Measurements from ENCODE around the gene SLAMF1.
"Not testable (repeated sequence)": the region's sequence is repeated elsewhere in the genome, so short reads cannot be mapped to it uniquely, and the experiment has no call there.

SLAMF1 gene

GRCh38 chr1:160665330-160666078, 18.7 kb upstream of the SLAMF1 start:
- DNase-seq (ENCODE audit: low read depth in 2 of 2): no peak

DNA sequence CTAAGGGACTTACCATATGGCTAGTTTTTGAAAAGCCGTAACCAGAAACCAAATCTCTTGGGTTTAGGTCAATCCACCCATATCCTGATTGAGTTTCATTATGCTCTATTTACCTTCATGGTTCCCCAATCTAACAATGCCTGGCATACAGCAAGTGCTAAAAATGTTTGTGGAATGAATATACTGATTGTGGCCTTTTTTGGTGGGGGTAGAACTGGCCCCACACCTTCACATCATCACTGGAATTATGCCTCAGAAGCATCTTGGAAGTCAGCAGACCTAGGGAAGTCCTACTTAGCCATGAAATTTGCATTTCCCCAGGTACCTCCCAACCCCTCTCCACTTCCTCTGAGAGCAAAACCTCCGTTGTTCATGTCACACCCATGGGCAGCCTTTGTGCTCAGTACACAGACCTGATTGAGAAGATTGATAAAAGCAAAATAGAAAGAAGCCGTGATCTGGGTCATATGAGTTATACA, 17.8 kb upstream of the SLAMF1 start:
- DNase-seq (ENCODE audit: low read depth in 2 of 2): no peak

GRCh38 chr1:160662910-160663309, 16.1 kb upstream of the SLAMF1 start:
- DNase-seq (ENCODE audit: low read depth in 2 of 2): no peak

GRCh38 chr1:160659566-160659965, 12.7 kb upstream of the SLAMF1 start:
- DNase-seq (ENCODE audit: low read depth in 2 of 2): no peak

DNA sequence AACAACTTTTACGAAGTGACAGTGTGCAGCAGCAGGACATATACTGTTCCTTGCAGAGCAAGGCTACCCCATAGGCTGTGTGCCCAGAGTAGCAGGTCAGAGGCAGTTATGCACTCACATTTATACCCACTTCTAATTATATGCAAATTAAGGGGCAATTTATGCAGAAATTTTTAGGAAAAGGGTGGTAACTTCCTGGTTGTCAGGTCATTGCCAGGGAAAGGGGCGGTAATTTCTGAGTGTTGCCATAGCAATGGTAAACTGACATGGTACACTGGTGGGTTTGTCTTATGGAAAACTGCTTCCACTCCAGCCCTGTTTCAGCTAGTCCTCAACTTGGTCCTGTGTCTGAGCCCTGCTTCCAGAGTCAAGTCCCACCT, 12.0 kb upstream of the SLAMF1 start:
- DNase-seq (ENCODE audit: low read depth in 2 of 2): no peak

DNA sequence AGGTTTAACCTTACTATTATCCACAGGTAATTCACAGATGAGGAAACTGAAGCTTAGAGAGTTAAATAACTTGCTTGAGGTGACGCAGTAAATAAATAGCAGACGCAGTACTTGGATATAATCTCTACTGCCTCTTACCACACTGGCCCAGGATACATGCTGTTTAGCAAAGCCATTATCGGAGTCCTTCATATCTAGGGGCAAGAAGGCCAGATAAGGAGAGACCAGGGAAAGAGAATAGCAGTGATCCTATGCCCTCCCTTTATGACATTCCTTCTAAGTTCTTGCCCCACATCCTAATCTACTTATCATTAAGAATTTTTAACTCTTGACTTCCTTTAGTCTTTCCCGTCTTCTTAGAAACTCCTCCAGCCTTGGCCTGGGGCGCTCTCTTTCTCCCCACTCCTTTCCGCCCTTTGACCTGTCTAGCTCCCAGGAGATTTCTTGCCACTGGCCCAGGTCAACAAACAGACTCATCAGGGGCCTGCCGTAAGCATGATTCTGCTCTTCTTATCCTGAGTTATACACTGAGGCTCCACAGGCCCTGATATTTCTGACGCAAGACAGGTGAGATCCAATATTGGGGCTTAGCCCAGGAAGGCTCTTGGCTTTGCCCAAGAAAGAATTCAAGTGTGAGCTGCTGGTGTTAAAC, 11.4 kb upstream of the SLAMF1 start:
- DNase-seq (ENCODE audit: low read depth in 2 of 2): no peak

GRCh38 chr1:160657250-160657781, 10.5 kb upstream of the SLAMF1 start:
- no peak for DNase-seq (ENCODE audit: low read depth in 2 of 2)

DNA sequence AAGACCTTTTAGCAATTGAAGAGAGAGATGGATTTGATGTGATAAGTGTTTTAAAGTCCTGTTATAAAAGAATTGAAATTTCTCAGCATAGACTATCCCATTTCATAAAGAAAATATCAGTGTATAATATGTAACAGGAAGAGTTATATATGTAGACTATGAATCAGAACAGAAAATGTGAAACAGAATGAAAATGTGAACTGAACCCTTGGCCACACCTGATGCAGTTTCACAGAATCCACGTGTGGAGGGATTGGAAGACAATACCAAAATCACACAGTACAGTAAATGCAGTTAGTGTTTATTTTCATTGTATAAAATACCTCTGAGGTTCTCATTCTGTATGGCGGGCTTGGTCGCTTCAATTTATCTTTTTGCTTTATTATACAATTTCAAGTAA, 9.9 kb upstream of the SLAMF1 start:
- no peak for DNase-seq (ENCODE audit: low read depth in 2 of 2)

- no peak for DNase-seq (ENCODE audit: low read depth in 2 of 2)
These were observed 6.8 kb upstream of the SLAMF1 start for GRCh38 chr1:160653620-160654016.

DNA sequence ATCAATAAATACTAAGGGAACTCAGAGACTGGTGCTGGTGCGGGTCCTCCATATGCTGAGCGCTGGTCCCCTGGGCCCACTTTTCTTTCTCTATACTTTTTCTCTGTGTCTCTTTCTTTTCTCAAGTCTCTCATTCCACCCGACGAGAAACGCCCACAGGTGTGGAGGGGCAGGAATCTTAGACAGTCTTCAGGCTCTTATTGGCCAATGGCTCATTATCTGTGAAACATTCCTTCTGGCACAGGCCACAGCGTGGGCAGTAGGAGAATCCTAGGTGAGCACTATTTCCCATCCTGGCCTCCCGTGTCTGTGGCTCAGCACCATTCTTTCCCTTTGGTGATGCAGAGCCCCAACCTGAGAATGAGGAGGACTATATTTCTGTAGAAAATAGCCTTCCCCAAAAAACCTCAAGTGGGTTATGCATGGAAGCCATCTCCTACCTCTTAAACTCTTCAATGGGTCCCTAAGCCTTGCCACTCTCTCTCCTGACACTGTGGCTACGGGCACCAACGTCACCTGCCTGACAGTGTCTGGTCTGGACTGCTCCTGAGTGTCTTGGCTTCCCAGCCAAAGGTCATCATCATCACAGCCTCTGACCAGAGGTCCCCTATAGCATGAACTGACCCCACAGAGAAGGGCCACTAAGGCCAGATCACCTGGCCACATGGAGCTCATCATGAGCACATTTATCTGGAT, 6.2 kb upstream of the SLAMF1 start:
- DNase-seq (ENCODE audit: low read depth in 2 of 2): no peak

DNA sequence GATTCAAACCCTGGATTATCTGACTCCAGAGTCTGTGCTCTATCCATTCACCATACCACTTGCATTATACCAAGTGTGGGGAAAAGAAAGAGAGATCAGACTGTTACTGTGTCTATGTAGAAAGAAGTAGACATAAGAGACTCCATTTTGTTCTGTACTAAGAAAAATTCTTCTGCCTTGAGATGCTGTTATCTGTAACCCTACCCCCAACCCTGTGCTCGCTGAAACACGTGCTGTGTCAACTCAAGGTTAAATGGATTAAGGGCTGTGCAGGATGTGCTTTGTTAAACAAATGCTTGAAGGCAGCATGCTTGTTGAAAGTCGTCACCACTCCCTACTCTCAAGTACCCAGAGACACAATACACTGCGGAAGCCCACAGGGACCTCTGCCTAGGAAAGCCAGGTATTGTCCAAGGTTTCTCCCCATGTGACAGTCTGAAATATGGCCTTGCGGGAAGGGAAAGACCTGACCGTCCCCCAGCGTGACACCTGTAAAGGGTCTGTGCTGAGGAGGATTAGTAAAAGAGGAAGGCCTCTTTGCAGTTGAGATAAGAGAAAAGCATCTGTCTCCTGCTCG, 5.3 kb upstream of the SLAMF1 start:
- DNase-seq (ENCODE audit: low read depth in 2 of 2): not testable (repeated sequence)

DNA sequence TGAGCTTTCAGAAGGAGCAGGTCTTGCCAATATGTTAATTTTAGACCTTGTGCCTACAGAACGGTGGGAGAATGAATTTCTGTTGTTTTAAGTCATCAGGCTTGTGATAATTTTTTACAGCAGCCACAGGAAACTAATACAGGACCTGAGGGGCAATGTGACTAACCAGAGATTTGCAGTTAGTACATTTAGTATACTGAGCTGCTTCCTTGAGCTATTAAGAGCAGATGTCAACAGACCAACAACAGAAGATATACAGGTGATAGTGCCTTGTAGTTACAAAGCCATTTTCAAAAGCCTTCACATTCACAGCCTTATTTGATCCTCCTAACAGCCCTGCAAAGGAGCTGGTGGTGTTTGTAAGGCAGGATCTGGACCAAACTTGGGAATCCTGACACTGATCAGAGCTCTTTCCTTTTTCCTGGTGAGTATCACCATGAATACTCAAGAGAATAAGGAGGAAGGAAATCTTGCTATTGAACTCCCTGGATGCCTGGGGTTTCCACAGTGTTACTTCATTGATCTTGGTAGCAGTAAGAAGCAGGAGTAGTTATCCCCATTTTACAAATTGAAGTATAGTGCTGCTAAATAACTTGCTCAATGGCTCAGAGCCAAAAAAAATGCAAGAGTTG, 4.7 kb upstream of the SLAMF1 start:
- DNase-seq (ENCODE audit: low read depth in 2 of 2): no peak

DNA sequence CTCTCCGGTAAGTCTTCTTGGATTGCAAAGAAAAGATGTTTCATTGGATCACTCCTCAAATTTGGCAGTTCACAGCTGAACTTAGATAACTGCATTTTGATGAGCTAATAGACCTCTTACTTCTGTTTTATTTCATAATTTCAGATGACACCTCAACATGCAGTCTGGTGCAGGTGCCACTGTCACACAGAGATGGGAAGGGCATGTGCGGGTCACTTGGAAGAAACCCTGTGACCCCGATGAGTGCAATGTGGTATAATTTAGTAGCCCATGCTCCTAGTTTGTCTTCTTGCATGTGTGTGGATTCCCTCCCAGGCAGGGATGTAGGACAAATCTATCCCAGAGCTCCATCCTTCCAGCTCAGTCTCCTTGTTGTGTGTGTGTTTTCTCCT, 481 bp upstream of the SLAMF1 start:
- no peak for DNase-seq (ENCODE audit: low read depth in 2 of 2)

DNA sequence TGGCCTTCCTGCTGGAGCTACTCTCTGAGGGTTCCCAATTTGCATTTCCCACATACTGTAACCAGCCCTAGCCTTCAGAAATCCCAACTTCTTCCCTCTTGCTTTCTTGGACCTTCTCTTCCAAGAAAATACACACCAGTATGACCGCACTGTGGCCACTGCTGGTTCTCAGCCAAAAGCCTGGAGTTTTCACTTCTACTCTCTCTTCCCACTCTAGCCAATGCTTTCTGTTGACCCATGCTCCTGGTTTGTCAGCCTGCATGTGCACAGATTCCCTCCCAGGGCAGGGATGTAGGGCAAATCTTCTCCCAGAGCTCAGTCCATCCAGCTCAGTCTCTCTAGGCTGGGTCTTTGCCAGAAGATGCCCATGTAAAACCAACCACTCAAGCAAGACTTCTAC, 664 bp downstream of the SLAMF1 start:
- DNase-seq (ENCODE audit: low read depth in 2 of 2): no peak

DNA sequence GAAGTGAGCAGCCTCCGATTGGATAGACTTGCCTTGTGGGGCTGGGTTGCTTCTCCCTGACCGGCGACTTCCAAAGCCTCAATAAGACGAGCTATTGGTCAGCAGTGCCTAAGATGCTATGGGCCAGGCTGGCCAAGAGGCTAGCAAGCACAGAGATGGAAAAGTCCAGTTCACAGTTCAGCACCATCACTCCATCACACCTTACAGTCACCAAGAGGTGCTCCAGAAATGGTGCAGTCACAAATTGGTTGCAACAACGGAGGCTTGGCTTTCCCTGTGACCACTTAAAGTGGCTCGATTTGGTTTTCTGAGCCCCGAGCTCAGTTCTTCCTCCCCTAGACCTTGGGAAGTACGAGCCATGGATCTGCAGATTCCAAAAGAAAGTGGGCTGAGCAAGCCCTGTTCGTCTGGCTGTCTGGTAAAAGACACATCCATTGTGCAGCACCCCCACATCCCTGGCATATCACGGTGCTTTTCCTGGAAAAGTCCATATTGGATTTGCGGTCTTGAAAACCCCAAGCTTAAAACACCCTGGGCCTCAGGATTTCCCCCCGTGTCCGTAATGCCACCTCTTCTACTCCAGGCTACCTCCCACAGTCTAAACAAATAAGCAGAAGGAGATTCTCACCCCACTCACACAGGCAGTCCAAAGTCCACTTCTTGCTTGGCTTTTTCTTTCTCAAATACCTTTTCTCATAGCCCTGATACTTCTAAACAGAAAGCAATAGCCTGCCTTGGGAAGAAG, 1.3 kb downstream of the SLAMF1 start:
- DNase-seq (ENCODE audit: low read depth in 2 of 2): no peak

DNA sequence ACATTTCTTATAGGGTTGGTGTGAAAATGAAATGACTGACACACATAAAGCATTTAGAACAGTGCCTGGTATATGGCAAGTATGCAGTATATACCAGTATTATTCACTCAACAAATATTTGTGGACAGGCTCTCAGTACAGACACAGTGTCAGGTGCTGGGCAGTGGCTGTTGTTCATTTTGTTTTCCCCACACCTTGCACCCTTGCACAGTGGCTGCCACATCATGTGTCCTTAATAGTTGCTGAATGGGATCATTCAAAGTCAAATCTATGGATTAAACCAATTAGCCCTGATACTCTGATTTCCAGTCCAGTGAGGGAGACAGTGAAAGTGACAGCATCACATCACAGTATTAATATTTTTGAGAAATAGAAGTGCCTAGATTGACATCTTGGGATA, 2.4 kb downstream of the SLAMF1 start:
- no peak for DNase-seq (ENCODE audit: low read depth in 2 of 2)

GRCh38 chr1:160643138-160643537, 3.7 kb downstream of the SLAMF1 start:
- DNase-seq (ENCODE audit: low read depth in 2 of 2): no peak

- no peak for DNase-seq (ENCODE audit: low read depth in 2 of 2)
These were observed 4.6 kb downstream of the SLAMF1 start for GRCh38 chr1:160642281-160642644.

DNA sequence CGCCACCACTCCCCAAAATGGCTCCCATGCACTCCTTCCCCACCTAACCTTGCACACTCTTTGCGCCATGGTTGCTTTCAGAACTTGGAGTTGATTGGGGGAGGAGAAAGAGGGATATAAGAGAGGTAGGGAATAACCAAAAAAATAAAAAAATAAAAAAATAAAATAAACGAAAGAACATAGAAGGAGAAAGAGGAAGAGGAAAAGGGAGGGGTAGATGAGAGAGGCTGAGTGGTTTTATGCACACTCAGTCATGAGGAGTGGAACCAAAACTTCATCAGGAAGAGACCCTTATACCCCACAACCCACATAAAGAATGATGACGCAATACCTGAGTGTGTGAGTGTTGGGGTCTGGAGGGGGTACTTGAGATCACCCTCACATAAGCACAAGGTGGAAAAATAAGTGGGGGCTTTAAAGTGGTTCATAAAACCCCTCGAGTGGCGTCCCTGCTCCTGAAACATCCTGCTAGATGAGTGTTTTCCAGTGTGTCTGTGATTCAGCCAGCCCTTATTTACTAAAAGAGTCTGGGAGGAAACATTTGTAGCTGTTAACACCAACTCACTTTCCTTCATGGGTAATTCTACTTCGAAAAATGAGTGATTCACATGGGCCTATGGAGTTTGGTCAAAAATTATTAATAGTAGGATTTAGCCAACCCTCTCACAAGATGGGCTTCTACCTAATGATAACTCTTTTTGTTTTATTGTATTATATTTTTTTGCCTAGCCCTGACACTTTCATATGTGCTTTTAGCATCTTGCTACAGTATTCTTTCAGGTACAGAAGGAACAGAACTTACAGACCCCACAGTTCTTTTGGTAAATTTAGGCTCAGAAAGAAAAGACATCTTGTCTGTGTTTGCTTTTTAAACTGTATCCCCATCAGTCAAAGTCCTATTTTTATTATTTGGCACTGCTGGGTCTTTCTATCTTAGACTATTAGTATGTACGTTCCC, 5.2 kb downstream of the SLAMF1 start:
- DNase-seq (ENCODE audit: low read depth in 2 of 2): no peak

All from stimulated activated CD8-positive, alpha-beta memory T cell treated with anti-CD3 and anti-CD28 coated beads, Interleukin-2, amount 100 ng/mL, for 1 hour (primary cell).